Chondrocyte (in vitro differentiated cells): ENCODE results near the gene DSE. TPM values are rescaled to one million over a fixed set of nuclear protein-coding genes. Genes with fewer than 3 reads are reported as not detected.
"Not testable (repeated sequence)": the region's sequence is repeated elsewhere in the genome, so short reads cannot be mapped to it uniquely, and the experiment has no call there.

Experiments
- DNase-seq: peaks from one replicate; pipeline ENCODE4 v3.0.0; 2021; ENCODE audit warnings: mixed read lengths, low spot score
- H3K27ac Mint-ChIP-seq: one replicate; pipeline ENCODE4 v1.8.0; 2021; ENCODE audit warnings: mild to moderate bottlenecking, moderate library complexity, mixed read lengths; ENCODE audit not compliant: unreplicated experiment
- H3K27me3 Mint-ChIP-seq: 2 replicates; pipeline ENCODE4 v1.8.0; 2021; ENCODE audit warnings: low read depth, mixed read lengths
- H3K36me3 Mint-ChIP-seq: 2 replicates; pipeline ENCODE4 v1.8.0; 2021; ENCODE audit warnings: low read depth, mixed read lengths
- H3K4me1 Mint-ChIP-seq: 2 replicates; pipeline ENCODE4 v1.8.0; 2021; ENCODE audit warnings: low read depth, mild to moderate bottlenecking, mixed read lengths
- H3K4me3 Mint-ChIP-seq: one replicate; pipeline ENCODE4 v1.8.0; 2021; ENCODE audit warnings: mild to moderate bottlenecking, moderate library complexity, mixed read lengths; ENCODE audit not compliant: unreplicated experiment
- H3K9me3 Mint-ChIP-seq: 2 replicates; pipeline ENCODE4 v1.8.0; 2021; ENCODE audit warnings: low read depth, mixed read lengths
- long read RNA-seq: library from polyadenylated mRNA; stranded (forward); transcript quantifications from one replicate; pipeline ENCODE4 v2.0.0, GENCODE V29; 2021
- total RNA-seq: library from RNA; stranded (reverse); gene quantifications from 3 replicates; pipeline ENCODE4 v1.2.1, GENCODE V29; 2021
- TF ChIP-seq, protein P1 (sequence below): fragments of 200-600 bp; sonication (generic); IDR thresholded peaks from 2 replicates; pipeline ENCODE4 v1.5.0; 2021; ENCODE audit warnings: antibody characterized with exemption, mild to moderate bottlenecking, moderate library complexity

DSE gene
- total RNA-seq: 71.9 to 95.0 TPM (median 78.0 TPM) in 3 replicates
- long read RNA-seq, full-length matches to known transcripts: 43 of 109 reads
- long read RNA-seq, partial matches to known transcripts: 13 of 109 reads
- long read RNA-seq, other reads (novel, unspliced or antisense): 53 of 109 reads

DNA sequence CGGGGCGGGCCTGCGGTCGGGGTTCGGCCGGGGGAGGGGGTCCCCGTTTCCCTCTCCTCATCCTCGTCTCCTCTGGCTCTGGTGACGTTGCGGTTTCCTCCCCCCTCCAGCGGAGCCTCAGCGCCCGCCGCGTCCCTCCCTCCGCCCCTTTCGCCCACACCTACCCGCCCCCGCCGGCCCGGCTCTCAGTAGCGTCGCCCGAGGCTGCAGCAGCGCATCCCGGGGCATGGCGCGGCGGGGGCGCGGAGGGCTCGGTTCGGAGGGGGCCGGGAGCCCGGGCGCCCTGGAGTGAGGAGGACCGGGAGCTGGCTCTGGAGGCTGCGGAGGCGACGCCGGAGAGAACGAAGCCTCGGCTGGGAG, at the start of gene DSE:
Gene DSE, plus strand, starts transcription at position 188 of the 360 bp plus-strand sequence. CDS start 28,304 bp downstream, outside the sequence.
- H3K36me3 Mint-ChIP-seq: no peaks in the 10 kb centered on the region
- peaks cover 39% of the 10 kb centered on the region for H3K4me1 Mint-ChIP-seq
- H3K27ac Mint-ChIP-seq: peak within 1 kb of the TSS; percentile 97
- peak; percentile 94 for DNase-seq
- H3K4me3 Mint-ChIP-seq: peak within 1 kb of the TSS; percentile 88
- no peaks in the 10 kb centered on the region for H3K9me3 Mint-ChIP-seq
- H3K27me3 Mint-ChIP-seq: no peaks in the 10 kb centered on the region
- TF ChIP-seq, protein P1, sequence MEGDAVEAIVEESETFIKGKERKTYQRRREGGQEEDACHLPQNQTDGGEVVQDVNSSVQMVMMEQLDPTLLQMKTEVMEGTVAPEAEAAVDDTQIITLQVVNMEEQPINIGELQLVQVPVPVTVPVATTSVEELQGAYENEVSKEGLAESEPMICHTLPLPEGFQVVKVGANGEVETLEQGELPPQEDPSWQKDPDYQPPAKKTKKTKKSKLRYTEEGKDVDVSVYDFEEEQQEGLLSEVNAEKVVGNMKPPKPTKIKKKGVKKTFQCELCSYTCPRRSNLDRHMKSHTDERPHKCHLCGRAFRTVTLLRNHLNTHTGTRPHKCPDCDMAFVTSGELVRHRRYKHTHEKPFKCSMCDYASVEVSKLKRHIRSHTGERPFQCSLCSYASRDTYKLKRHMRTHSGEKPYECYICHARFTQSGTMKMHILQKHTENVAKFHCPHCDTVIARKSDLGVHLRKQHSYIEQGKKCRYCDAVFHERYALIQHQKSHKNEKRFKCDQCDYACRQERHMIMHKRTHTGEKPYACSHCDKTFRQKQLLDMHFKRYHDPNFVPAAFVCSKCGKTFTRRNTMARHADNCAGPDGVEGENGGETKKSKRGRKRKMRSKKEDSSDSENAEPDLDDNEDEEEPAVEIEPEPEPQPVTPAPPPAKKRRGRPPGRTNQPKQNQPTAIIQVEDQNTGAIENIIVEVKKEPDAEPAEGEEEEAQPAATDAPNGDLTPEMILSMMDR: no peak

DNA sequence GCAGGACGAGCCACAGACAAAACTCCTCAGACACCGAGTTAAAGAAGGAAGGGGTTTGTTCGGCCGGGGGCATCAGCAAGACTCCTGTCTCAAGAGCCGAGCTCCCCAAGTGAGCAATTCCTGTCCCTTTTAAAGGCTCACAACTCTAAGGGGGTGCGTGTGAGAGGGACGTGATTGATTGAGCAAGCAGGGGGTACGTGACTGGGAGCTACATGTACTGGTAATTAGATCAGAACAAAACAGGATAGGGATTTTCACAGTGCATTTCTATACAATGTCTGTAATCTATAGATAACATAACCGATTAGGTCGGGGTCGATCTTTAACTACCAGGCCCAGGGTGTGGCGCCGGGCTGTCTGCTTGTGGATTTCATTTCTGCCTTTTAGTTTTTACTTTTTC, 48.8 kb upstream of the DSE start:
- H3K27me3 Mint-ChIP-seq, H3K9me3 Mint-ChIP-seq, H3K4me3 Mint-ChIP-seq, H3K36me3 Mint-ChIP-seq, H3K27ac Mint-ChIP-seq, DNase-seq: not testable (repeated sequence)
- peaks cover 15% of the 10 kb centered on the region for H3K4me1 Mint-ChIP-seq

DNA sequence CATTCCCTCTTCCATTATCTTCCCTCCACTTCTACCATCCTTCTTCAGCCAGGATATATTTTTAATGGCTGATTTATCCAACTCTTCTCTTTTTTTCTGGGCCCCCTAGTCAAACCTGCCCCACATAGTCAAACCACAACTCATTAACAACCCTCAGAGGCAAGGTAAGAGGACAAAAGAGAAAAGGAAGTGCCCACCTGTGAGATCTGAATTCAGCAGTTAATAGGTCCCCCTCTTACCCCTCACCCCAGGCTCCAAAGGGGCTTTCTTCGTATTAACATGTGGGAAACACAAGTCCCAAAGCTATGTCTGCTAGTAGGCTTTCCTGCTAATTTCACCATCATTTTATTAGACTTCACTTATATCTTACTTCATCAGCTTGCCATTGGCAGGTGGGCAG, 46.9 kb upstream of the DSE start:
- H3K36me3 Mint-ChIP-seq: no peaks in the 10 kb centered on the region
- no peak overlapping the region for H3K4me3 Mint-ChIP-seq
- H3K27me3 Mint-ChIP-seq: no peaks in the 10 kb centered on the region
- TF ChIP-seq, protein P1: no peak
- no peaks in the 10 kb centered on the region for H3K9me3 Mint-ChIP-seq
- no peak overlapping the region for H3K27ac Mint-ChIP-seq
- H3K4me1 Mint-ChIP-seq: peaks cover 33% of the 10 kb centered on the region
- no peak for DNase-seq

- H3K4me1 Mint-ChIP-seq: peaks cover 43% of the 10 kb centered on the region
- DNase-seq, H3K27ac Mint-ChIP-seq, H3K4me3 Mint-ChIP-seq, H3K9me3 Mint-ChIP-seq, H3K36me3 Mint-ChIP-seq, H3K27me3 Mint-ChIP-seq: not testable (repeated sequence)
Observed at GRCh38 chr6:116325634-116326132, 45.1 kb upstream of the DSE start.

DNA sequence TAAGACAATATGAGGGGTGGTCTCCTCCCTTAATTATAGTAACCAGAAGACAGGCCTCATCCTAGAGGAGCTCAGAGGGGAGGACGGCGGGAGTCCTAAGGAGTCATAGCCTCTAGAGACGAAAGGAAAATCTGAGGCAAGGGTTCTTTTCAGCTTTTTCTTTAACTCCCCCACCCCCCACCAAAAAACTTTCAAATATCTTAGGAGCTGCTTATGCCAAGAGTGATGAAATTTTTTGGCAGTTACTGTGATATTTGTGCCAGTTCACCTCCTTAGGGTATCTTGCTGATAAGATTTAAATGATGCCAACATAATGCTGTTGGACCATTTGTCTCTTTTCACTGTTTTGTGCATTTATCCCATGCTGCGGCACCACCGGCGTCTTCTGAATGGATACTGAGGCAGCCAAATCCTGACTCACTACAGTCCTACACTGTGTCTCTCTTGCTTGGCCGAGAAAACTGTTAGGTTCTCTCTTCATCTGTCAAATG, 44.5 kb upstream of the DSE start:
- H3K4me1 Mint-ChIP-seq: peaks cover 43% of the 10 kb centered on the region
- H3K4me3 Mint-ChIP-seq: no peak overlapping the region
- DNase-seq: no peak
- TF ChIP-seq, protein P1: no peak
- H3K27ac Mint-ChIP-seq: peak overlapping the region; percentile 47
- H3K36me3 Mint-ChIP-seq: no peaks in the 10 kb centered on the region
- no peaks in the 10 kb centered on the region for H3K27me3 Mint-ChIP-seq
- H3K9me3 Mint-ChIP-seq: no peaks in the 10 kb centered on the region

DNA sequence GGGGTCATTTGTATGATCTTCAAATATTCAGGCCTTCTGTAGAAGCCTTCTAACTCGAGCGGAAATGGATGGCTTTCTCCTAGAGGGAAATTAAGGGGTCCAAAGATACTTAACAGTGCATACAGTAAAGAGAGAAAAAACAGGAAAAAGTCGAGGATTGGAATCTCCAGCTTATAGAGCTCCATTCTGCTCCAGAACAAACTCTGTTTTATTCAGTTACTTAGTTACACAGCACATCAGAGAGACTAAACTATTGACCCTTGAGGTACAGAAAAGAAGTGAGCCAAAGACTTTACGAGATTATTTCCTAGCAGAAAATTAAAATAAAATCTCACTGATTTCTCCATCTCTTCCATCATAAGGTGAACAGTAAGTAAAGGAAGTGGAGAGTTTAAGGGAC, 43.8 kb upstream of the DSE start:
- TF ChIP-seq, protein P1: no peak
- Mint-ChIP-seq H3K27me3 (no peaks in the 10 kb centered on the region), H3K9me3 (no peaks in the 10 kb centered on the region), H3K36me3 (no peaks in the 10 kb centered on the region), H3K27ac (peak overlapping the region; percentile 15), H3K4me1 (peaks cover 43% of the 10 kb centered on the region), H3K4me3 (no peak overlapping the region)
- DNase-seq: no peak
